HepG2 (cell line): ENCODE results near the gene ETV6. TPM values are rescaled to one million over a fixed set of nuclear protein-coding genes. Genes with fewer than 3 reads are reported as not detected.

Experiments used
- ATAC-seq: fragments of 200-7000 bp; cut with Tn5 transposase; 3 replicates; pipeline ENCODE4 v1.9.1; 2020; ENCODE audit warnings: mild to moderate bottlenecking, moderate library complexity
- BruUV-seq: library from RNA; stranded (reverse); fragments of 400-500 nt; replicated peaks from 2 replicates; lab custom pipeline; 2021; lab: Mats Ljungman, UMichigan
- CTCF ChIA-PET: fragments of 300-600 bp; formaldehyde crosslinking; extraction: SDS; loops from one replicate; lab custom pipeline; 2021; ENCODE audit warnings: low total read pairs, inconsistent platforms, low intra/inter-chr PET ratio; lab: Yijun Ruan, JAX
- POLR2A ChIA-PET: fragments of 350-600 bp; sonication (Branson Sonifier 250); formaldehyde crosslinking; loops from one replicate; lab custom pipeline; 2020; ENCODE audit warnings: antibody characterized with exemption, inconsistent platforms; lab: Yijun Ruan, JAX
- DNase-seq: peaks from one replicate; pipeline ENCODE4 v3.0.0-alpha.2; 2015; ENCODE audit warnings: low spot score
- FAIRE-seq: peaks from 3 replicates; lab custom pipeline; 2011; peaks lifted over from hg19 to GRCh38; lab: Jason Lieb, UNC
- H2AFZ ChIP-seq: one replicate; pipeline ENCODE4 v1.6.1; 2011; ENCODE audit warnings: low read length, inconsistent platforms
- H3K27ac ChIP-seq: fragments of 300-600 bp; 3 replicates; pipeline ENCODE4 v1.8.0; 2011; ENCODE audit warnings: mixed run types, mild to moderate bottlenecking, mixed read lengths, low read length, inconsistent platforms; ENCODE audit not compliant: insufficient read depth; ENCODE audit errors: extremely low read length
- H3K27me3 ChIP-seq, 2 experiments: fragments of 200-600 bp in 1 of 2; 2 replicates in 1 of 2; 3 replicates in 1 of 2; pipeline versions ENCODE4 v1.6.0 to v1.8.0; 2011; ENCODE audit warnings: low read length in 2 of 2, mild to moderate bottlenecking in 2 of 2, moderate library complexity in 2 of 2, inconsistent platforms in 1 of 2; ENCODE audit not compliant: insufficient read depth in 2 of 2, control insufficient read depth in 1 of 2
- H3K36me3 ChIP-seq, 2 experiments: fragments of 200-600 bp in 1 of 2; replicated peaks in 1 of 2; 2 replicates in 1 of 2; 3 replicates in 1 of 2; pipeline versions ENCODE4 v1.5.1 to v1.8.0; 2011; ENCODE audit warnings: low read length in 2 of 2, inconsistent platforms in 1 of 2; ENCODE audit not compliant: insufficient read depth in 2 of 2, control insufficient read depth in 1 of 2
- H3K4me1 ChIP-seq: 2 replicates; pipeline ENCODE4 v1.5.1; 2012; ENCODE audit warnings: low read length, inconsistent platforms; ENCODE audit not compliant: insufficient read depth
- H3K4me2 ChIP-seq: 2 replicates; pipeline ENCODE4 v1.6.0; 2011; ENCODE audit warnings: low read depth, low read length, inconsistent platforms
- H3K4me3 ChIP-seq, 3 experiments: fragments of 200-600 bp in 1 of 3; sonication (generic), shearing (Covaris generic) in 1 of 3; replicated peaks in 1 of 3; 2 replicates each; pipeline ENCODE4 v1.5.1; 2011 to 2016; ENCODE audit warnings: low read length in 3 of 3, inconsistent platforms in 2 of 3, low read depth in 2 of 3, mild to moderate bottlenecking in 2 of 3, control low read depth in 1 of 3, mixed read lengths in 1 of 3; ENCODE audit not compliant: insufficient read depth in 1 of 3
- H3K79me2 ChIP-seq: one replicate; pipeline ENCODE4 v1.6.1; 2011; ENCODE audit warnings: low read length, inconsistent platforms; ENCODE audit not compliant: insufficient read depth
- H3K9ac ChIP-seq: 2 replicates; pipeline ENCODE4 v1.6.0; 2011; ENCODE audit warnings: mild to moderate bottlenecking, low read depth, low read length, inconsistent platforms; ENCODE audit not compliant: insufficient read depth
- H3K9me3 ChIP-seq: 2 replicates; pipeline ENCODE4 v1.5.1; 2012; ENCODE audit warnings: mild to moderate bottlenecking, low read length
- H4K20me1 ChIP-seq: 2 replicates; pipeline ENCODE4 v1.6.0; 2011; ENCODE audit warnings: inconsistent platforms, mild to moderate bottlenecking, low read length, moderate library complexity; ENCODE audit not compliant: insufficient read depth
- PHB2 ChIP-seq: fragments of 450-650 bp; IDR thresholded peaks from 2 replicates; pipeline ENCODE4 v1.6.1; 2018; ENCODE audit not compliant: partially characterized antibody
- ZMYM3 ChIP-seq: sonication (generic); formaldehyde crosslinking; IDR thresholded peaks from 2 replicates; pipeline ENCODE4 v1.5.1; 2020; ENCODE audit warnings: mild to moderate bottlenecking, missing genetic modification reagents
- ZNF10 ChIP-seq: sonication (generic); formaldehyde crosslinking; IDR thresholded peaks from 2 replicates; pipeline ENCODE4 v1.4.0; 2020; ENCODE audit warnings: mild to moderate bottlenecking, low read depth, missing genetic modification reagents, borderline replicate concordance
- ZNF44 ChIP-seq: sonication (generic); formaldehyde crosslinking; IDR thresholded peaks from 2 replicates; pipeline ENCODE4 v1.5.1; 2020; ENCODE audit warnings: mild to moderate bottlenecking, missing genetic modification reagents
- ZNF713 ChIP-seq: sonication (generic); formaldehyde crosslinking; IDR thresholded peaks from 2 replicates; pipeline ENCODE4 v1.4.0; 2020; ENCODE audit warnings: mild to moderate bottlenecking, missing genetic modification reagents
- ZNF772 ChIP-seq: sonication (generic); formaldehyde crosslinking; IDR thresholded peaks from 2 replicates; pipeline ENCODE4 v1.5.0; 2020; ENCODE audit warnings: mild to moderate bottlenecking, missing genetic modification reagents
- WGBS: methylation state at CpG from one replicate; pipeline ENCODE4 v1.1.6; 2017; ENCODE audit warnings: low lambda C conversion rate; 5-methylcytosine and 5-hydroxymethylcytosine counted together
- in situ Hi-C: cut with HindIII; loops from 2 replicates; pipeline ENCODE4 v1.10.0; 2017; ENCODE audit warnings: low pct_unique_long_range_greater_than_20kb; ENCODE audit not compliant: extremely low pct_ligation_motif_present
- intact Hi-C: fragments of 100-400 bp; cut with micrococcal nuclease; formaldehyde crosslinking; loops from one replicate; pipeline ENCODE4 v1.10.0; 2022; ENCODE audit not compliant: unreplicated experiment
- polyA plus RNA-seq, 8 experiments: library from polyadenylated mRNA; depleted of rRNA in 3 of 8; stranded (reverse) in 7 of 8; unstranded in 1 of 8; fragments of >200 nt; fragmentation: Illumina TruSeq in 4 of 8; extraction: Trizol in 4 of 8; gene quantifications; 2 replicates each; pipeline versions ENCODE4 v1.2.1 to v1.2.3, GENCODE V29; 2011 to 2016; ENCODE audit warnings: low read depth in 4 of 8, missing spikeins in 1 of 8, mixed read lengths in 1 of 8; ENCODE audit not compliant: insufficient read depth in 1 of 8
- total RNA-seq, 5 experiments: library from RNA; depleted of rRNA; stranded (reverse); fragments of >200 nt; fragmentation: Illumina TruSeq; extraction: Trizol; gene quantifications; 2 replicates each; pipeline ENCODE4 v1.2.3, GENCODE V29; 2016; ENCODE audit warnings: low read depth in 1 of 5
- TF ChIP-seq, protein P1 (sequence below): sonication (generic); formaldehyde crosslinking; IDR thresholded peaks from 2 replicates; pipeline ENCODE4 v1.4.0; 2020; ENCODE audit warnings: missing genetic modification reagents, mild to moderate bottlenecking, borderline replicate concordance
- TF ChIP-seq, protein P2 (sequence below): sonication (generic); formaldehyde crosslinking; conservative IDR thresholded peaks from 2 replicates; pipeline ENCODE4 v1.8.0; 2022; ENCODE audit warnings: low read depth, missing genetic modification reagents
- TF ChIP-seq, protein P3 (sequence below): sonication (generic); formaldehyde crosslinking; conservative IDR thresholded peaks from 2 replicates; pipeline ENCODE4 v1.4.0; 2020; ENCODE audit warnings: mild to moderate bottlenecking, missing genetic modification reagents, moderate library complexity

The ETV6 gene
- total and polyA plus RNA-seq, 2 of the 13 experiments (the other 11 are each of a cell fraction or from before 2014, with no cell fraction given) = 2.2 to 3.0 TPM

- intact Hi-C loops (no loop called here), in situ Hi-C loops (no loop called here)
- TF ChIP-seq PHB2 (no peak), ZNF713 (CRISPR knock-in tag) (no peak), ZNF44 (CRISPR knock-in tag) (no peak), ZNF10 (CRISPR knock-in tag) (no peak), ZMYM3 (CRISPR knock-in tag) (no peak)
- TF ChIP-seq, protein P1, sequence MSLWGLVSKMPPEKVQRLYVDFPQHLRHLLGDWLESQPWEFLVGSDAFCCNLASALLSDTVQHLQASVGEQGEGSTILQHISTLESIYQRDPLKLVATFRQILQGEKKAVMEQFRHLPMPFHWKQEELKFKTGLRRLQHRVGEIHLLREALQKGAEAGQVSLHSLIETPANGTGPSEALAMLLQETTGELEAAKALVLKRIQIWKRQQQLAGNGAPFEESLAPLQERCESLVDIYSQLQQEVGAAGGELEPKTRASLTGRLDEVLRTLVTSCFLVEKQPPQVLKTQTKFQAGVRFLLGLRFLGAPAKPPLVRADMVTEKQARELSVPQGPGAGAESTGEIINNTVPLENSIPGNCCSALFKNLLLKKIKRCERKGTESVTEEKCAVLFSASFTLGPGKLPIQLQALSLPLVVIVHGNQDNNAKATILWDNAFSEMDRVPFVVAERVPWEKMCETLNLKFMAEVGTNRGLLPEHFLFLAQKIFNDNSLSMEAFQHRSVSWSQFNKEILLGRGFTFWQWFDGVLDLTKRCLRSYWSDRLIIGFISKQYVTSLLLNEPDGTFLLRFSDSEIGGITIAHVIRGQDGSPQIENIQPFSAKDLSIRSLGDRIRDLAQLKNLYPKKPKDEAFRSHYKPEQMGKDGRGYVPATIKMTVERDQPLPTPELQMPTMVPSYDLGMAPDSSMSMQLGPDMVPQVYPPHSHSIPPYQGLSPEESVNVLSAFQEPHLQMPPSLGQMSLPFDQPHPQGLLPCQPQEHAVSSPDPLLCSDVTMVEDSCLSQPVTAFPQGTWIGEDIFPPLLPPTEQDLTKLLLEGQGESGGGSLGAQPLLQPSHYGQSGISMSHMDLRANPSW (CRISPR knock-in tag) = no peak
- no peak overlapping the region for H3K9ac ChIP-seq
- no peak overlapping the region for H3K4me3 ChIP-seq
- DNase-seq (no peak), ATAC-seq (no peak), FAIRE-seq (no peak)
- H3K4me1 ChIP-seq = peaks cover 21% of the 10 kb centered on the region
- H3K27me3 ChIP-seq = no peaks in the 10 kb centered on the region
- H3K36me3 ChIP-seq = no peaks in the 10 kb centered on the region
- H3K9me3 ChIP-seq = no peaks in the 10 kb centered on the region
- no TSS peak for BruUV-seq
- ChIA-PET POLR2A (no interaction called here), CTCF (no interaction called here)
- no peaks in the 10 kb centered on the region for H4K20me1 ChIP-seq
- no peak overlapping the region for H2AFZ ChIP-seq
- no peaks in the 10 kb centered on the region for H3K79me2 ChIP-seq
- H3K27ac ChIP-seq = no peak overlapping the region
- no peak overlapping the region for H3K4me2 ChIP-seq
Observed at GRCh38 chr12:11693601-11694000, 44.1 kb downstream of the ETV6 start.

DNA sequence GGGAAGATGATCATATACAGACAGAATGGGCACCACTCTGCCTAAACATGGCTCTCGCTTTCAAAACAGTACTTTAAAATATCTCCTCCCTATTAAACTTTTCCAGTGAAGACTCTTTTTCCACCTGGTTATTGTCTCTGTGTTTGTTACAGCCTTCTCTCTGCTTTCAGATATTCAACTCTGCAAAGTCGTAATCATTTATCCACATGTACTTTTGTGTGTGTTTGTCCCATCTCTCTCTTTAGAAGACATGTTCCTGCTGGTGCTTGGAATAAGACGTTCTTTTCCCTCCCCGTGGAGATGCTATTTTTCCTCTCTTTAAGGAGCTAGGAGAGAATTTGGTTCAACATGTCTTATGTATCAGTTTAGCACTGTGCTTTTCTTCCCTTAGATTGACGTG is 45.1 kb downstream of the ETV6 start:
- Histone ChIP-seq H3K4me3 (no peak overlapping the region), H3K9ac (no peak overlapping the region), H4K20me1 (no peaks in the 10 kb centered on the region), H3K27ac (no peak overlapping the region), H3K79me2 (no peaks in the 10 kb centered on the region), H3K36me3 (no peaks in the 10 kb centered on the region), H3K4me1 (peaks cover 28% of the 10 kb centered on the region), H3K4me2 (no peak overlapping the region), H3K27me3 (no peaks in the 10 kb centered on the region), H2AFZ (no peak overlapping the region), H3K9me3 (no peaks in the 10 kb centered on the region)
- WGBS = 64% methylated on average over 5 of the region's 5 CpGs
- in situ Hi-C loops = no loop called here
- BruUV-seq = no TSS peak
- intact Hi-C loops = no loop called here
- no peak for FAIRE-seq
- POLR2A ChIA-PET = no interaction called here
- CTCF ChIA-PET = no interaction called here
- DNase-seq = no peak
- no peak for ATAC-seq
- TF ChIP-seq ZNF772 (CRISPR knock-in tag) = no peak
- TF ChIP-seq, protein P2, sequence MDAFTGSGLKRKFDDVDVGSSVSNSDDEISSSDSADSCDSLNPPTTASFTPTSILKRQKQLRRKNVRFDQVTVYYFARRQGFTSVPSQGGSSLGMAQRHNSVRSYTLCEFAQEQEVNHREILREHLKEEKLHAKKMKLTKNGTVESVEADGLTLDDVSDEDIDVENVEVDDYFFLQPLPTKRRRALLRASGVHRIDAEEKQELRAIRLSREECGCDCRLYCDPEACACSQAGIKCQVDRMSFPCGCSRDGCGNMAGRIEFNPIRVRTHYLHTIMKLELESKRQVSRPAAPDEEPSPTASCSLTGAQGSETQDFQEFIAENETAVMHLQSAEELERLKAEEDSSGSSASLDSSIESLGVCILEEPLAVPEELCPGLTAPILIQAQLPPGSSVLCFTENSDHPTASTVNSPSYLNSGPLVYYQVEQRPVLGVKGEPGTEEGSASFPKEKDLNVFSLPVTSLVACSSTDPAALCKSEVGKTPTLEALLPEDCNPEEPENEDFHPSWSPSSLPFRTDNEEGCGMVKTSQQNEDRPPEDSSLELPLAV = no peak
- TF ChIP-seq, protein P3, sequence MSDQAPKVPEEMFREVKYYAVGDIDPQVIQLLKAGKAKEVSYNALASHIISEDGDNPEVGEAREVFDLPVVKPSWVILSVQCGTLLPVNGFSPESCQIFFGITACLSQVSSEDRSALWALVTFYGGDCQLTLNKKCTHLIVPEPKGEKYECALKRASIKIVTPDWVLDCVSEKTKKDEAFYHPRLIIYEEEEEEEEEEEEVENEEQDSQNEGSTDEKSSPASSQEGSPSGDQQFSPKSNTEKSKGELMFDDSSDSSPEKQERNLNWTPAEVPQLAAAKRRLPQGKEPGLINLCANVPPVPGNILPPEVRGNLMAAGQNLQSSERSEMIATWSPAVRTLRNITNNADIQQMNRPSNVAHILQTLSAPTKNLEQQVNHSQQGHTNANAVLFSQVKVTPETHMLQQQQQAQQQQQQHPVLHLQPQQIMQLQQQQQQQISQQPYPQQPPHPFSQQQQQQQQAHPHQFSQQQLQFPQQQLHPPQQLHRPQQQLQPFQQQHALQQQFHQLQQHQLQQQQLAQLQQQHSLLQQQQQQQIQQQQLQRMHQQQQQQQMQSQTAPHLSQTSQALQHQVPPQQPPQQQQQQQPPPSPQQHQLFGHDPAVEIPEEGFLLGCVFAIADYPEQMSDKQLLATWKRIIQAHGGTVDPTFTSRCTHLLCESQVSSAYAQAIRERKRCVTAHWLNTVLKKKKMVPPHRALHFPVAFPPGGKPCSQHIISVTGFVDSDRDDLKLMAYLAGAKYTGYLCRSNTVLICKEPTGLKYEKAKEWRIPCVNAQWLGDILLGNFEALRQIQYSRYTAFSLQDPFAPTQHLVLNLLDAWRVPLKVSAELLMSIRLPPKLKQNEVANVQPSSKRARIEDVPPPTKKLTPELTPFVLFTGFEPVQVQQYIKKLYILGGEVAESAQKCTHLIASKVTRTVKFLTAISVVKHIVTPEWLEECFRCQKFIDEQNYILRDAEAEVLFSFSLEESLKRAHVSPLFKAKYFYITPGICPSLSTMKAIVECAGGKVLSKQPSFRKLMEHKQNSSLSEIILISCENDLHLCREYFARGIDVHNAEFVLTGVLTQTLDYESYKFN (CRISPR knock-in tag) = no peak
